Loucy (cell line): ENCODE data around the gene RAD52.

Experiments used
- H2AFZ ChIP-seq: fragments of 200-600 bp; sonication (generic); 2 replicates; pipeline ENCODE4 v1.6.0; 2016; ENCODE audit warnings: antibody characterized with exemption, mild to moderate bottlenecking, low read length, moderate library complexity
- H3F3A ChIP-seq: fragments of 200-600 bp; 2 replicates; pipeline ENCODE4 v1.6.0; 2016; ENCODE audit warnings: antibody characterized with exemption, low read depth, mild to moderate bottlenecking
- H3K27me3 ChIP-seq: fragments of 200-600 bp; sonication (generic); 2 replicates; pipeline ENCODE4 v1.6.1; 2014; ENCODE audit warnings: low read length, mild to moderate bottlenecking; ENCODE audit not compliant: insufficient read depth, poor library complexity, severe bottlenecking
- H3K36me3 ChIP-seq: fragments of 200-600 bp; sonication (generic); 2 replicates; pipeline ENCODE4 v1.6.1; 2016; ENCODE audit warnings: low read length; ENCODE audit not compliant: insufficient read depth
- H3K4me1 ChIP-seq: fragments of 200-600 bp; sonication (generic); 2 replicates; pipeline ENCODE4 v1.5.1; 2014; ENCODE audit warnings: low read length, mild to moderate bottlenecking; ENCODE audit not compliant: insufficient read depth, poor library complexity, severe bottlenecking
- H3K4me2 ChIP-seq: fragments of 200-600 bp; sonication (generic); 2 replicates; pipeline ENCODE4 v1.6.0; 2014; ENCODE audit warnings: antibody characterized with exemption, low read length, low read depth, mild to moderate bottlenecking; ENCODE audit not compliant: poor library complexity, severe bottlenecking
- H3K4me3 ChIP-seq: fragments of 200-600 bp; sonication (generic); 2 replicates; pipeline ENCODE4 v1.5.1; 2014; ENCODE audit warnings: low read length, mild to moderate bottlenecking, mixed read lengths; ENCODE audit not compliant: poor library complexity, severe bottlenecking
- H3K79me2 ChIP-seq: fragments of 200-600 bp; sonication (generic); 2 replicates; pipeline ENCODE4 v1.6.1; 2014; ENCODE audit warnings: low read length; ENCODE audit not compliant: insufficient read depth
- H3K9ac ChIP-seq: fragments of 200-600 bp; sonication (generic); 2 replicates; pipeline ENCODE4 v1.6.0; 2014; ENCODE audit warnings: mild to moderate bottlenecking, low read depth, low read length, moderate library complexity; ENCODE audit not compliant: poor library complexity, severe bottlenecking
- H3K9me2 ChIP-seq: fragments of 200-600 bp; sonication (generic); replicated peaks from 2 replicates; pipeline ENCODE4 v1.6.1; 2016; ENCODE audit warnings: low read depth, low read length, mixed read lengths
- H3K9me3 ChIP-seq: fragments of 200-600 bp; sonication (generic); 2 replicates; pipeline ENCODE4 v1.6.1; 2014; ENCODE audit warnings: mild to moderate bottlenecking, antibody characterized with exemption, low read length, low read depth; ENCODE audit not compliant: insufficient read depth
- H4K20me1 ChIP-seq: fragments of 200-600 bp; sonication (generic); 2 replicates; pipeline ENCODE4 v1.6.0; 2014; ENCODE audit warnings: antibody characterized with exemption, low read length, mild to moderate bottlenecking; ENCODE audit not compliant: insufficient read depth, poor library complexity, severe bottlenecking
- EZH2phosphoT487 ChIP-seq: fragments of 200-600 bp; IDR thresholded peaks from 2 replicates; pipeline ENCODE4 v1.6.1; 2018; ENCODE audit warnings: antibody characterized with exemption, mild to moderate bottlenecking, moderate library complexity, borderline replicate concordance
- TF ChIP-seq, protein P1 (sequence below): fragments of 200-600 bp; sonication (generic); conservative IDR thresholded peaks from 2 replicates; pipeline ENCODE4 v1.5.1; 2014; ENCODE audit warnings: mild to moderate bottlenecking, antibody characterized with exemption, low read length

RAD52 gene

DNA sequence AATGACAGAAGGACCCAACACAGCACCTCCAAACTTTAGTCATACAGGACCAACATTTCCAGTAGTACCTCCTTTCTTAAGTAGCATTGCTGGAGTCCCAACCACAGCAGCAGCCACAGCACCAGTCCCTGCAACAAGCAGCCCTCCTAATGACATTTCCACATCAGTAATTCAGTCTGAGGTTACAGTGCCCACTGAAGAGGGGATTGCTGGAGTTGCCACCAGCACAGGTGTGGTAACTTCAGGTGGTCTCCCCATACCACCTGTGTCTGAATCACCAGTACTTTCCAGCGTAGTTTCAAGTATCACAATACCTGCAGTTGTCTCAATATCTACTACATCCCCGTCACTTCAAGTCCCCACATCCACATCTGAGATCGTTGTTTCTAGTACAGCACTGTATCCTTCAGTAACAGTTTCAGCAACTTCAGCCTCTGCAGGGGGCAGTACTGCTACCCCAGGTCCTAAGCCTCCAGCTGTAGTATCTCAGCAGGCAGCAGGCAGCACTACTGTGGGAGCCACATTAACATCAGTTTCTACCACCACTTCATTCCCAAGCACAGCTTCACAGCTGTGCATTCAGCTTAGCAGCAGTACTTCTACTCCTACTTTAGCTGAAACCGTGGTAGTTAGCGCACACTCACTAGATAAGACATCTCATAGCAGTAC is 64.6 kb downstream of the RAD52 start:
- no peaks in the 10 kb centered on the region for H3K4me1 ChIP-seq
- no peaks in the 10 kb centered on the region for H3F3A ChIP-seq
- no peaks in the 10 kb centered on the region for H3K9me2 ChIP-seq
- H3K4me3 ChIP-seq = no peak overlapping the region
- no peak overlapping the region for H3K4me2 ChIP-seq
- no peaks in the 10 kb centered on the region for H3K27me3 ChIP-seq
- no peak overlapping the region for H2AFZ ChIP-seq
- TF ChIP-seq, protein P1, sequence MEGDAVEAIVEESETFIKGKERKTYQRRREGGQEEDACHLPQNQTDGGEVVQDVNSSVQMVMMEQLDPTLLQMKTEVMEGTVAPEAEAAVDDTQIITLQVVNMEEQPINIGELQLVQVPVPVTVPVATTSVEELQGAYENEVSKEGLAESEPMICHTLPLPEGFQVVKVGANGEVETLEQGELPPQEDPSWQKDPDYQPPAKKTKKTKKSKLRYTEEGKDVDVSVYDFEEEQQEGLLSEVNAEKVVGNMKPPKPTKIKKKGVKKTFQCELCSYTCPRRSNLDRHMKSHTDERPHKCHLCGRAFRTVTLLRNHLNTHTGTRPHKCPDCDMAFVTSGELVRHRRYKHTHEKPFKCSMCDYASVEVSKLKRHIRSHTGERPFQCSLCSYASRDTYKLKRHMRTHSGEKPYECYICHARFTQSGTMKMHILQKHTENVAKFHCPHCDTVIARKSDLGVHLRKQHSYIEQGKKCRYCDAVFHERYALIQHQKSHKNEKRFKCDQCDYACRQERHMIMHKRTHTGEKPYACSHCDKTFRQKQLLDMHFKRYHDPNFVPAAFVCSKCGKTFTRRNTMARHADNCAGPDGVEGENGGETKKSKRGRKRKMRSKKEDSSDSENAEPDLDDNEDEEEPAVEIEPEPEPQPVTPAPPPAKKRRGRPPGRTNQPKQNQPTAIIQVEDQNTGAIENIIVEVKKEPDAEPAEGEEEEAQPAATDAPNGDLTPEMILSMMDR = no peak
- TF ChIP-seq EZH2phosphoT487 = no peak
- no peaks in the 10 kb centered on the region for H3K9me3 ChIP-seq
- H3K9ac ChIP-seq = no peak overlapping the region
- peaks cover 98% of the 10 kb centered on the region for H3K36me3 ChIP-seq
- no peaks in the 10 kb centered on the region for H3K79me2 ChIP-seq
- no peaks in the 10 kb centered on the region for H4K20me1 ChIP-seq

DNA sequence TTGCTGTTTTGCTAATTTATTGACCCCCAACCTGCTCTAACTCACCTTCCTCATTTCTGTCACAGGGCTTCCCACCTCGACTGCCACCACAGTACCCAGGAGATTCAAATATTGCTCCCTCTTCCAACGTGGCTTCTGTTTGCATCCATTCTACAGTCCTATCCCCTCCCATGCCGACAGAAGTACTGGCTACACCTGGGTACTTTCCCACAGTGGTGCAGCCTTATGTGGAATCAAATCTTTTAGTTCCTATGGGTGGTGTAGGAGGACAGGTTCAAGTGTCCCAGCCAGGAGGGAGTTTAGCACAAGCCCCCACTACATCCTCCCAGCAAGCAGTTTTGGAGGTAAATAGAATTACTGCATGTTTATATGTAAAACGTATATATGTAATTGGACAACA is 68.8 kb downstream of the RAD52 start:
- Histone ChIP-seq H3K4me3 (no peak overlapping the region), H4K20me1 (no peaks in the 10 kb centered on the region), H3K79me2 (no peaks in the 10 kb centered on the region), H3K36me3 (peaks cover 91% of the 10 kb centered on the region), H3K9me2 (no peaks in the 10 kb centered on the region), H3K4me2 (no peak overlapping the region), H2AFZ (no peak overlapping the region), H3K27me3 (no peaks in the 10 kb centered on the region), H3K9ac (no peak overlapping the region), H3K4me1 (no peaks in the 10 kb centered on the region), H3F3A (no peaks in the 10 kb centered on the region), H3K9me3 (no peaks in the 10 kb centered on the region)
- no peak for TF ChIP-seq EZH2phosphoT487
- TF ChIP-seq, protein P1 = no peak

- H3K9me3 ChIP-seq = no peaks in the 10 kb centered on the region
- no peak overlapping the region for H3K9ac ChIP-seq
- no peaks in the 10 kb centered on the region for H3F3A ChIP-seq
- peaks cover 86% of the 10 kb centered on the region for H3K36me3 ChIP-seq
- no peaks in the 10 kb centered on the region for H4K20me1 ChIP-seq
- no peak overlapping the region for H3K4me2 ChIP-seq
- no peaks in the 10 kb centered on the region for H3K9me2 ChIP-seq
- H3K4me3 ChIP-seq = no peak overlapping the region
- H3K79me2 ChIP-seq = no peaks in the 10 kb centered on the region
- H3K27me3 ChIP-seq = no peaks in the 10 kb centered on the region
- no peak for TF ChIP-seq EZH2phosphoT487
- TF ChIP-seq, protein P1 = no peak
- no peak overlapping the region for H2AFZ ChIP-seq
- no peaks in the 10 kb centered on the region for H3K4me1 ChIP-seq
Measured at GRCh38 chr12:879641-880040, 69.9 kb downstream of the RAD52 start.
